ENCODE data around the gene SPATA2.
"Not testable (repeated sequence)": the region's sequence is repeated elsewhere in the genome, so short reads cannot be mapped to it uniquely, and the experiment has no call there.

Gene SPATA2

GRCh38 chr20:49882171-49882970 lies 33.0 kb downstream of the SPATA2 start:
- DNase-seq: no peak

GRCh38 chr20:49880724-49881445 lies 34.4 kb downstream of the SPATA2 start:
- no peak for DNase-seq

- no peak for DNase-seq
Observed at GRCh38 chr20:49880177-49880576, 35.2 kb downstream of the SPATA2 start.

DNA sequence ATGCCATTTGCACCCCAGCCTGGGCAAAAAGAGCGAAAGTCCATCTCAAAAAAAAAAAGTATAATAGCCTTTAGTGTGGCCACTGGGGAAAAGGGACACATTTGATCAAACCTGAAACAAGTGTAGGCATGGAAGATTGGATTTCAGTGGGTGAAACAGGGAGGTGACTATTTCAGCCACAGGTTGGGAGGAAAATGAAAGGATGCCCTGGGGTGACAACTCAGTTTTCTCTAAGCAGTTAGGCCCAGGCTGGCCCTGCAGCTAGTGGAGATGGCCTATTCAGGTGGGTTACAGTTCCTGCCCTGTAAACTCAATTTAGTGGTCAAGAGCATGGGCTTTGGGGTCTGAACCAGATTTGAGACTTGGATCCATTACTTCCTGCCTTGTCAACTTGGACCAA lies 36.4 kb downstream of the SPATA2 start:
- DNase-seq: no peak

- no peak for DNase-seq
Observed at GRCh38 chr20:49877386-49877921, 37.9 kb downstream of the SPATA2 start.

DNA sequence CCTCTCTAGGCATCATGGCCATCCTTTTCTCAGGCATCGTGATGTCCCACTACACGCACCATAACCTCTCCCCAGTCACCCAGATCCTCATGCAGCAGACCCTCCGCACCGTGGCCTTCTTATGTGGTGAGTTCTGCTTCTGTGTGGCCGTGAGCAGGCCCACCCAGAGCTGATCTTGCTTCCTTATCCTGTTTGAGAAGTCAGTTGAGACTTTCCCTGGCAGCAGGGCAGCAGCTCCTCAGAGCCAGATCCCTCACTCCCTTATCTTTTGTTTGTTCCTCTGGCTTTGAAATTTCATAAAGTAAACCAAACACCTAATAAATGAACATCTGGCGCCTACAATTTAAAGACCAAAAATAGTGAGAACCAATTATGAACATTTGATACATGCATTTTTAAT lies 40.6 kb downstream of the SPATA2 start:
- DNase-seq: no peak

DNA sequence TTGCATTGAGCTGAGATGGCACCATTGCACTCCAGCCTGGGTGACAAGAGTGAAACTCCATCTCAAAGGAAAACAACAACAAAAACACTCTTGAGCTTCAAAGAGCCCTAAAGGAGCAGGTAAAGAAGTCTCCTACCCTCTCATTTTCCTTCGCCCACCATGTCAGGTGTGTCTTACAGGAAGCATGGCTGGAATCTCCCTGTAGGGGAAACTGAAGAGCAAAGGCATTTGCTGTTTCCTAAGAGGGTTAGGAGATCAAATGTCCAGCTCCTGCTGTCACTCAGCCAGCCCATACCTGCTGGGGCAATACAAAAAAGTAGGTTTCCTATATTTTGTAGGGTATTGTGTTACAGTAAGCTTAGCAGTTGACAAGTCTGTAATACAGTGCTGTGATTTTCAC lies 43.3 kb downstream of the SPATA2 start:
- no peak for DNase-seq

- no peak for DNase-seq
Observed at GRCh38 chr20:49871391-49871948, 43.9 kb downstream of the SPATA2 start.

DNA sequence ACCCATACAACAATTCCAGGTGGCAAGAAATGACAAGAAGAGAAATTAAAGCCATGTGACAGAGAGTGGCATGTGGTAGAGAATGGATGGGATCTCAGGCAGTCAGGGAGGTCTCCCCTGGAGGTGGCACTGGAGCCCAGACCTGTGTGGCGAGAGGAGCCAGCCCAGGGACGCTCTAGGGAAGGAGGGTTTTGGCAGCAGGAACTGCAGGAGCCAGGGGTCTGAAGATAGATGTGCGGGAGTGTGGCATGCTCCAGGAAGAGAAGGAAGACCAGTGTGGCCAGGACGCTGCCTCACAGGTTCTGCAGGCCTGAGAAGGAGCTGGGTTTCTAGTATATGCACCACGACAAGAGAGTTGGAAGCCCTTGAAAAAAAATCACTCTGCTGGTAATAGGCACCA lies 45.1 kb downstream of the SPATA2 start:
- no peak for DNase-seq

GRCh38 chr20:49868964-49869363 lies 46.4 kb downstream of the SPATA2 start:
- no peak for DNase-seq

- DNase-seq: no peak
Observed at GRCh38 chr20:49868538-49868937, 46.8 kb downstream of the SPATA2 start.

- DNase-seq: no peak
Observed at GRCh38 chr20:49867453-49868215, 47.7 kb downstream of the SPATA2 start.

- DNase-seq: no peak
Observed at GRCh38 chr20:49866051-49866450, 49.3 kb downstream of the SPATA2 start.

- DNase-seq: no peak
Observed at GRCh38 chr20:49865559-49865958, 49.8 kb downstream of the SPATA2 start.

DNA sequence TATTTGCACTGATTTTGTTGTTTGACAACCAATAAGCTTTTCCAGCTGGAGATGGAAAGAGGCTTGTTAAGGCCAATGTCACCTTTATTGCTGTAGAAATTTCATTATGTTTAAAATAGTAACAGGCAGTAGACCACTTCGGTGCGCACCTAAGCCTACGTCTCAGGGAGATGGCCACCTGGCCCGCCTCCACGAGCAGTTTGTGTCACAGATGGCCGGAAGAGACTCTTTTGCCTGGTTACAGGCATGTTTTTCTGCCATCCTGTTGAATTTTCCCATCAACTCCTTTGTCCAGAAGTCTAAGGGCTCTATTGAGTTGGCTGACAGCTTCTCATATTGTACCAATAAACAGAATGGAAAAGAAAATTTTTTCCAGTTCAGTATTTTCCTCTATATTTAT lies 51.7 kb downstream of the SPATA2 start:
- no peak for DNase-seq

- no peak for DNase-seq
Observed at GRCh38 chr20:49862607-49863200, 52.6 kb downstream of the SPATA2 start.

- DNase-seq: not testable (repeated sequence)
Observed at GRCh38 chr20:49861232-49861631, 54.1 kb downstream of the SPATA2 start.

DNA sequence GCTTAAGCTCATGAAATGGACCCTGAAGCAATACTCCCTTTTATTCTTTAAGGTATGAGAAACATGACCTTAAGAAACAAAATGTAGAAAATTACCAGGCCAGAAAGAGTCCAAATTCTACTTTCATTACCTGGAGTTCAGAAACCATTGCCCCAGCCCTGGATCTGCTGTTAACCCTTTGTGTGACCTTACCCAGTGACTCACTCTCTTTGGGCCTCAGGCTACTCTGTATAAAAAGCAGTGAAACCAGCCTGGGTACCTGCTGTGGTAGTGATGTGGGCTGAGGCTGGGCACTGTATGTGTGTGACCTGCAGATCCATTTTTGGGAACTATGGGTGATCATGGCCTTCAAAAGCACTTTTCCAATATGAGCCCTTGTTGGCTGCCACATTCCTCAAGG lies 55.5 kb downstream of the SPATA2 start:
- no peak for DNase-seq

DNA sequence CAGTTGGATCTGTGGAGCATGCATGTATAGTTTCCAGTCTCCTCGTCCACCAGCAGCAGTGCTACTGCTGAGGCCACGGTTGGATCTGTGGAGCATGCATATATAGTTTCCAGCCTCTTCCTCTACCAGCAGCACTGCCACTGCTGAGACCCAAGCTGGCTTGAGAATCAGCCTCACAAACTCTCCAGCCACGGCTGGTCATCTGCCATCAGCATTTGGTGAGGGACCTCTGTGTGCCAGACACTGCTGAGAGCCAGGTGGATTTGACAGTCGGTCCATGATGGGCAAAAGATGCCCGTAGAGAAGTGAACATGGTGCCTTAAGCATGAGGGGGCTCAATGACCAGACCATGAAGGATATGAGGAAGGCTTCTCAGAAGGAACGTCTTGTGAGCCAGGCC lies 56.3 kb downstream of the SPATA2 start:
- DNase-seq: no peak

GRCh38 chr20:49858076-49858585 lies 57.2 kb downstream of the SPATA2 start:
- no peak for DNase-seq

DNA sequence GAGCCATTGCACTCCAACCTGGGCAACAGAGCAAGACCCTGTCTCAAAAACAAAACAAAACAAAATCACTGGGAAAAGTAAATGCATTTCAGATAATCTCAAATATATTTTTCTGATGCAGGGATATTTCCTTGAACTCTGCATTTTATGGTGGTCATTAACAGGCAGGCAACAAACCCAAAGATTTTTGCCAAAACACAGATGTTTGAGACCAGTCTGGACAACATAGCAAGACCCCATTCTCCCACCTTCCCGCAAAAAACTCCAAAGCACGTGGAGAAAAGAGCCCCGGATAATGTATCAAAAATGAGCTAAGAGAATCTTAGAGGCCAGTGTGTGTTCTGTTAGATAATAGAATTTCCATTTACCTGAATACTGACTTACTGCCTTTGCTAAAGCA lies 58.4 kb downstream of the SPATA2 start:
- DNase-seq: no peak

DNA sequence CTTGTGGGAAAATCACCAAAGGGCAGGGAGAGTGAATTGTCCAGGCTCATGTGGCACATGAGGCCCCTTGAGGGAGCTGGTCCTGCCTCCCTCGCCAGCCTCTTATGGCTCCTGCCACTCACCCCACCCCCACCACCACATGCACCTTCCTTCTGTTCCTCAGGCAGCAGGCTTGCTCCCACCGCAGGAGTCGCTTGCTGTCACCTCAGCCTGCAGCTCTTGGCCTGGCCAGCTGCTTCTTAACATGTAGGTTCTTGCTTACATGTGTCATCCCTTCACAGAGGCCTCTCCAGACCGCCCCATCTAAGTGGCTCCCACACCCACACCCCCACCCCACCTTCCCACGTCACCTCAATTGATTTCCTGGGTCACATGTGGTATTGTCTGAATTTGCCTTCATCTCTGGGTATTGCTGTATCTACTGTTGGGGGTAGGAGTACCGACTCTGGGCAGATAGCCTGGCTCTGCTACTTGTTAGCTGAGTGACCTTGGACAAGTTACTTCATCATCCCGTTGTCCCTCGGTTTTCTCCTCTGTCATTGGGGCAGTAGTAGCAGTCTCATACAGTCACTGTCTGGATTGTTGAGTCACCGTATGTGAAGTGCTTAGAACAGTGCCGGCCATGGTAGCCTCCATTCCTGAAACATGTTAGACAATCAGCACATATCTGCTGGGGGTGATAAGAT lies 61.0 kb downstream of the SPATA2 start:
- no peak for DNase-seq
